ENCODE measurements around the gene VOPP1. TPM values are rescaled to one million over a fixed set of nuclear protein-coding genes. Genes with fewer than 3 reads are reported as not detected.

The VOPP1 gene
- total and polyA plus RNA-seq, 10 of the 15 experiments (the other 5 are each of a cell fraction or from before 2014, with no cell fraction given), result 32.8 to 206 (median 129) TPM

DNA sequence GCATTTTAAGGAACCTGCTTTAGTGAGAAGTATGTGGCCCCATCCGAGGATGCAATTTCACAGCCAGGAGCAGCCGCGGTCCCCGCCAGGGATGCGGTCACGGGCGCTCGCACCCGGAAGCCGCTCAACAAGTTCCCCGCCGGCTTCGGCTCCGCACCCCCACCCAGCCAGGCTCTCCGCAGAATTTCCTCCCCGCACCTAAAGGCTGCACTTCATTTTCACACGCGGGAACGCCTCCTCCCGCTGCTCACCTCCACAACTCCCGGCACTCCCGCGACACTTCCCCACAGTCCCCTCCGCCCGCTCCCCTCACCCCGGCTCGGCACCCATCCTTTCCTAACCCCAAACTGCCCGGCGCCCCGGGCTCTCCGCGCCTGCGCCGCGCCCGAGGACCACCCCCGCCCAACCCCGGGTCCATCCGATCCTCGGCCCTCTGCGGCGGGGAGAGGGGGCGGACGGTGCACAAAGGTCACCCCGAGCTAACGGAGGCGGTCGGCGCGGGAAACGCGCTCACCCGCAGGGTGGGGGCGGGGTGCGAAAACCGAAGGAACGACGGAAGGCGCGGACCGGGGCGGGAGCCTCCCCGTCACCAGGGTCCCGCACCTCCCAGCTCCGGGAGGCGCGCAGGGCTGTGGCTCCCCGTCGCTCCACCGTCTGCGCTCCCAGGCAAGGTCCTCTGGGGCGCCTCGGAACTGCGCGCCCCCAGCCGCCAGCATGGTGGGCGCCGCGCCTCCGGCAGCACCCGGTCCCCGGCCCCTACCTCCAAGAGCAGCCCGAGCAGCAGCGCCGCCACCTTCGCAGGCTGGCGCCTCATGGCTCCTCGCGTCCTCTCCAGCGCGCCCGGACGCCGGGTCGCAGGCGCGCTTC, 558 bp downstream of the VOPP1 start:
- BruUV-seq (replicated peaks), result no TSS peak
- H3K27me3 ChIP-seq (replicated peaks in 1 of 2; ENCODE audit: control insufficient read depth in 2 of 2, insufficient read depth in 2 of 2, low read length in 1 of 2), result no peaks in the 10 kb centered on the region
- H3K36me3 ChIP-seq (ENCODE audit: control insufficient read depth in 2 of 2, insufficient read depth in 2 of 2, low read length in 1 of 2), result no peaks in the 10 kb centered on the region
- peaks cover 61% of the 10 kb centered on the region for H3K79me2 ChIP-seq (ENCODE audit: control insufficient read depth, insufficient read depth, low read length)
- ChIA-PET SMC1A (ENCODE audit: uncharacterized antibody, unreplicated experiment) (interaction anchor here (1.2 to 12.6 kb wide), 8 partner anchors 13 to 63 kb away, joined by 3 to 263 read pairs (median 33); no protein-coding TSS in a partner anchor), RAD21 (ENCODE audit: unreplicated experiment) (interaction anchor here (3.2 to 11.6 kb wide), 4 partner anchors 25 to 262 kb away, joined by 13 to 245 read pairs (median 83); no protein-coding TSS in a partner anchor), CTCF (interaction anchor here (1.2 to 5.2 kb wide), 4 partner anchors 21 to 56 kb away, joined by 3 to 45 read pairs (median 8); no protein-coding TSS in a partner anchor), POLR2A (interaction anchor here (0.7 to 8.8 kb wide), 4 partner anchors 13 to 38 kb away, joined by 3 to 156 read pairs (median 19); no protein-coding TSS in a partner anchor)
- peak overlapping the region; percentile 60 for H2AFZ ChIP-seq (ENCODE audit: control insufficient read depth, low read depth, low read length)
- FAIRE-seq (no peak), DNase-seq (ENCODE audit: low read depth, low spot score) (no peak), ATAC-seq (peak; percentile 42)
- intact Hi-C loops (cut with micrococcal nuclease; ENCODE audit: unreplicated experiment) (loop anchor here (5.0 kb wide), 1 partner anchor 481 kb away; the partner anchor contains the start of genes CCT6A and PSPH), in situ Hi-C loops (cut with MboI) (loop anchor here (25.0 kb wide), 1 partner anchor 809 kb away; the partner anchor contains the start of gene SEC61G)
- H3K9me3 ChIP-seq (replicated peaks; ENCODE audit: control insufficient read depth, insufficient read depth, low read length), result no peaks in the 10 kb centered on the region
- H3K27ac ChIP-seq (ENCODE audit: control insufficient read depth, insufficient read depth), result peak overlapping the region; percentile 93
- H3K9ac ChIP-seq (ENCODE audit: control insufficient read depth, insufficient read depth, low read length), result peak overlapping the region; percentile 87
- WGBS (ENCODE audit: insufficient coverage, insufficient replicate concordance, low lambda C conversion rate, missing lambda C conversion rate), result under 1% methylated on average over 55 of the region's 97 CpGs
- H4K20me1 ChIP-seq (ENCODE audit: control insufficient read depth, insufficient read depth), result no peaks in the 10 kb centered on the region
- H3K4me1 ChIP-seq (ENCODE audit: control insufficient read depth, insufficient read depth, low read length), result peaks cover 30% of the 10 kb centered on the region
- H3K4me3 ChIP-seq, result peak overlapping the region; percentile 98
- H3K4me2 ChIP-seq (ENCODE audit: control insufficient read depth, insufficient read depth), result peak overlapping the region; percentile 65
- TF ChIP-seq ZSCAN29 (IDR thresholded peaks at IDR 0.05) (no peak), IKZF2 (IDR thresholded peaks at IDR 0.05) (peak; percentile 58 to 59; a peak in 2 of 4 replicates), NR2F1 (conservative IDR thresholded peaks at IDR 0.05) (peak; percentile 98), TCF12 (IDR thresholded peaks at IDR 0.05; ENCODE audit: low read depth, low read length) (no peak), NFYB (IDR thresholded peaks at IDR 0.05; ENCODE audit: insufficient read depth, low read depth, low read length) (no peak)
- TF ChIP-seq, protein P1, sequence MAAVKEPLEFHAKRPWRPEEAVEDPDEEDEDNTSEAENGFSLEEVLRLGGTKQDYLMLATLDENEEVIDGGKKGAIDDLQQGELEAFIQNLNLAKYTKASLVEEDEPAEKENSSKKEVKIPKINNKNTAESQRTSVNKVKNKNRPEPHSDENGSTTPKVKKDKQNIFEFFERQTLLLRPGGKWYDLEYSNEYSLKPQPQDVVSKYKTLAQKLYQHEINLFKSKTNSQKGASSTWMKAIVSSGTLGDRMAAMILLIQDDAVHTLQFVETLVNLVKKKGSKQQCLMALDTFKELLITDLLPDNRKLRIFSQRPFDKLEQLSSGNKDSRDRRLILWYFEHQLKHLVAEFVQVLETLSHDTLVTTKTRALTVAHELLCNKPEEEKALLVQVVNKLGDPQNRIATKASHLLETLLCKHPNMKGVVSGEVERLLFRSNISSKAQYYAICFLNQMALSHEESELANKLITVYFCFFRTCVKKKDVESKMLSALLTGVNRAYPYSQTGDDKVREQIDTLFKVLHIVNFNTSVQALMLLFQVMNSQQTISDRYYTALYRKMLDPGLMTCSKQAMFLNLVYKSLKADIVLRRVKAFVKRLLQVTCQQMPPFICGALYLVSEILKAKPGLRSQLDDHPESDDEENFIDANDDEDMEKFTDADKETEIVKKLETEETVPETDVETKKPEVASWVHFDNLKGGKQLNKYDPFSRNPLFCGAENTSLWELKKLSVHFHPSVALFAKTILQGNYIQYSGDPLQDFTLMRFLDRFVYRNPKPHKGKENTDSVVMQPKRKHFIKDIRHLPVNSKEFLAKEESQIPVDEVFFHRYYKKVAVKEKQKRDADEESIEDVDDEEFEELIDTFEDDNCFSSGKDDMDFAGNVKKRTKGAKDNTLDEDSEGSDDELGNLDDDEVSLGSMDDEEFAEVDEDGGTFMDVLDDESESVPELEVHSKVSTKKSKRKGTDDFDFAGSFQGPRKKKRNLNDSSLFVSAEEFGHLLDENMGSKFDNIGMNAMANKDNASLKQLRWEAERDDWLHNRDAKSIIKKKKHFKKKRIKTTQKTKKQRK (IDR thresholded peaks at IDR 0.05; ENCODE audit: low read depth, low read length), result no peak
- TF ChIP-seq, protein P2, sequence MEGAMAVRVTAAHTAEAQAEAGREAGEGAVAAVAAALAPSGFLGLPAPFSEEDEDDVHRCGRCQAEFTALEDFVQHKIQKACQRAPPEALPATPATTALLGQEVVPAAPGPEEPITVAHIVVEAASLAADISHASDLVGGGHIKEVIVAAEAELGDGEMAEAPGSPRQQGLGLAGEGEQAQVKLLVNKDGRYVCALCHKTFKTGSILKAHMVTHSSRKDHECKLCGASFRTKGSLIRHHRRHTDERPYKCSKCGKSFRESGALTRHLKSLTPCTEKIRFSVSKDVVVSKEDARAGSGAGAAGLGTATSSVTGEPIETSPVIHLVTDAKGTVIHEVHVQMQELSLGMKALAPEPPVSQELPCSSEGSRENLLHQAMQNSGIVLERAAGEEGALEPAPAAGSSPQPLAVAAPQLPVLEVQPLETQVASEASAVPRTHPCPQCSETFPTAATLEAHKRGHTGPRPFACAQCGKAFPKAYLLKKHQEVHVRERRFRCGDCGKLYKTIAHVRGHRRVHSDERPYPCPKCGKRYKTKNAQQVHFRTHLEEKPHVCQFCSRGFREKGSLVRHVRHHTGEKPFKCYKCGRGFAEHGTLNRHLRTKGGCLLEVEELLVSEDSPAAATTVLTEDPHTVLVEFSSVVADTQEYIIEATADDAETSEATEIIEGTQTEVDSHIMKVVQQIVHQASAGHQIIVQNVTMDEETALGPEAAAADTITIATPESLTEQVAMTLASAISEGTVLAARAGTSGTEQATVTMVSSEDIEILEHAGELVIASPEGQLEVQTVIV (IDR thresholded peaks at IDR 0.05; ENCODE audit: borderline replicate concordance, partially characterized antibody), result no peak
- TF ChIP-seq, protein P3, sequence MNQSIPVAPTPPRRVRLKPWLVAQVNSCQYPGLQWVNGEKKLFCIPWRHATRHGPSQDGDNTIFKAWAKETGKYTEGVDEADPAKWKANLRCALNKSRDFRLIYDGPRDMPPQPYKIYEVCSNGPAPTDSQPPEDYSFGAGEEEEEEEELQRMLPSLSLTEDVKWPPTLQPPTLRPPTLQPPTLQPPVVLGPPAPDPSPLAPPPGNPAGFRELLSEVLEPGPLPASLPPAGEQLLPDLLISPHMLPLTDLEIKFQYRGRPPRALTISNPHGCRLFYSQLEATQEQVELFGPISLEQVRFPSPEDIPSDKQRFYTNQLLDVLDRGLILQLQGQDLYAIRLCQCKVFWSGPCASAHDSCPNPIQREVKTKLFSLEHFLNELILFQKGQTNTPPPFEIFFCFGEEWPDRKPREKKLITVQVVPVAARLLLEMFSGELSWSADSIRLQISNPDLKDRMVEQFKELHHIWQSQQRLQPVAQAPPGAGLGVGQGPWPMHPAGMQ (IDR thresholded peaks at IDR 0.05; ENCODE audit: borderline replicate concordance), result peak; percentile 45; the same call in 1 of the 2 replicates
- TF ChIP-seq, protein P4, sequence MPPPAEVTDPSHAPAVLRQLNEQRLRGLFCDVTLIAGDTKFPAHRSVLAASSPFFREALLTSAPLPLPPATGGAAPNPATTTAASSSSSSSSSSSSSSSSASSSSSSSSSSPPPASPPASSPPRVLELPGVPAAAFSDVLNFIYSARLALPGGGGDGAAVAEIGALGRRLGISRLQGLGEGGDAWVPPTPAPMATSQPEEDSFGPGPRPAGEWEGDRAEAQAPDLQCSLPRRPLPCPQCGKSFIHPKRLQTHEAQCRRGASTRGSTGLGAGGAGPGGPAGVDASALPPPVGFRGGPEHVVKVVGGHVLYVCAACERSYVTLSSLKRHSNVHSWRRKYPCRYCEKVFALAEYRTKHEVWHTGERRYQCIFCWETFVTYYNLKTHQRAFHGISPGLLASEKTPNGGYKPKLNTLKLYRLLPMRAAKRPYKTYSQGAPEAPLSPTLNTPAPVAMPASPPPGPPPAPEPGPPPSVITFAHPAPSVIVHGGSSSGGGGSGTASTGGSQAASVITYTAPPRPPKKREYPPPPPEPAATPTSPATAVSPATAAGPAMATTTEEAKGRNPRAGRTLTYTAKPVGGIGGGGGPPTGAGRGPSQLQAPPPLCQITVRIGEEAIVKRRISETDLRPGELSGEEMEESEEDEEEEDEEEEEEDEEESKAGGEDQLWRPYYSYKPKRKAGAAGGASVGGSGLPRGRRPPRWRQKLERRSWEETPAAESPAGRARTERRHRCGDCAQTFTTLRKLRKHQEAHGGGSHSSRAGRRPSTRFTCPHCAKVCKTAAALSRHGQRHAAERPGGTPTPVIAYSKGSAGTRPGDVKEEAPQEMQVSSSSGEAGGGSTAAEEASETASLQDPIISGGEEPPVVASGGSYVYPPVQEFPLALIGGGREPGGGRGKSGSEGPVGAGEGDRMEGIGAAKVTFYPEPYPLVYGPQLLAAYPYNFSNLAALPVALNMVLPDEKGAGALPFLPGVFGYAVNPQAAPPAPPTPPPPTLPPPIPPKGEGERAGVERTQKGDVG (CRISPR knock-in tag; IDR thresholded peaks at IDR 0.05), result 0 out of 2 replicates have a peak, but pooled peaks have one; percentile 24
